Calu3 (cell line): Measurements from ENCODE around the gene RPAP3. TPM values are rescaled to one million over a fixed set of nuclear protein-coding genes. Genes with fewer than 3 reads are reported as not detected.

Experiments used
- BruUV-seq: library from RNA; stranded (reverse); fragments of 400-500 nt; replicated peaks from 2 replicates; lab custom pipeline; 2021; lab: Mats Ljungman, UMichigan
- CTCF ChIA-PET: fragments of 300-600 bp; sonication (Branson Sonifier 250); formaldehyde crosslinking; loops from one replicate; lab custom pipeline; 2022; ENCODE audit warnings: antibody characterized with exemption; lab: Charles Lee
- DNase-seq: peaks from one replicate; pipeline ENCODE4 v3.0.0; 2022
- H3K27ac Mint-ChIP-seq: one replicate; pipeline ENCODE4 v1.8.0; 2022; ENCODE audit warnings: mixed read lengths; ENCODE audit not compliant: unreplicated experiment
- H3K27me3 Mint-ChIP-seq: one replicate; pipeline ENCODE4 v1.8.0; 2022; ENCODE audit warnings: mixed read lengths; ENCODE audit not compliant: unreplicated experiment
- H3K36me3 Mint-ChIP-seq: one replicate; pipeline ENCODE4 v1.8.0; 2022; ENCODE audit warnings: mild to moderate bottlenecking, moderate library complexity, mixed read lengths; ENCODE audit not compliant: insufficient read depth, unreplicated experiment
- H3K4me1 Mint-ChIP-seq: one replicate; pipeline ENCODE4 v1.8.0; 2022; ENCODE audit warnings: mild to moderate bottlenecking, low read depth, mixed read lengths; ENCODE audit not compliant: unreplicated experiment
- H3K4me3 Mint-ChIP-seq: one replicate; pipeline ENCODE4 v1.8.0; 2022; ENCODE audit warnings: mild to moderate bottlenecking, low read depth, moderate library complexity, mixed read lengths; ENCODE audit not compliant: unreplicated experiment
- H3K9me3 Mint-ChIP-seq: one replicate; pipeline ENCODE4 v1.8.0; 2022; ENCODE audit warnings: low read depth, mixed read lengths; ENCODE audit not compliant: unreplicated experiment
- intact Hi-C: fragments of 100-400 bp; cut with micrococcal nuclease; formaldehyde crosslinking; loops from one replicate; pipeline ENCODE4 v1.10.0; 2022; ENCODE audit not compliant: unreplicated experiment
- total RNA-seq: library from RNA; stranded (reverse); gene quantifications from 2 replicates; pipeline ENCODE4 v1.2.3, GENCODE V29; 2022
- TF ChIP-seq, protein P1 (sequence below): fragments of 200-600 bp; IDR thresholded peaks from one replicate; pipeline ENCODE4 v1.8.0; 2022; ENCODE audit warnings: antibody characterized with exemption; ENCODE audit not compliant: unreplicated experiment

Gene RPAP3
- total RNA-seq, 1 experiment from 2014 or later: 33.5 TPM

DNA sequence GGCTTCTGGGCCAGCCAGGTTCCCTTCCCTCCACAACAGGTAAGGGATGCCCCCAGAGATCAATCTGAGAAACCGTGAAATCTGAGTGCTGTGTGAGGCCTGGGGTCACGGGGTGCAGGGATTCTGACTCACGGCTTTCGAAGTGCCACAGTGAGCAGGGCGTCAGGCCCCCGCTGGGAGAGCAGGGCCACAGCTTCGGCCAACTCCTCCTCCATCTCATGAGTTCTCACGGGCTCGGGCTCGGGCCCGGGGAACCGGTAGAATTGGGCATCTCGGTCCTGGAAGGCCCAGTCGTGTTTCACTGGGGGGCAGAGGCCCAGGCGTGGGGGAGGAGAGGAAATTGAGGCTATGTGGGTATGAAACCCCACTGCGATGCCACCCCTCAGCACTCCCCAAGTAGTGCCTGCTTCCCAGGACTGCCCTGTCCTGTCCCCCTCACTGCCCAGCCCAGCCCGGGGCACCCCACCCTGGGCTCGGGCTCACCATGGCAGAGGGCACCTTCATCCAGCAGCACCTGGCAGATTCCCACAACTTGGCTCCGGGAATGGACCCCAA lies 45.2 kb upstream of the RPAP3 start:
- Mint-ChIP-seq H3K4me1 (peaks cover 36% of the 10 kb centered on the region), H3K4me3 (no peak overlapping the region), H3K36me3 (peaks cover 11% of the 10 kb centered on the region), H3K9me3 (no peaks in the 10 kb centered on the region), H3K27ac (no peak overlapping the region), H3K27me3 (no peaks in the 10 kb centered on the region)
- CTCF ChIA-PET: no interaction called here
- TF ChIP-seq, protein P1, sequence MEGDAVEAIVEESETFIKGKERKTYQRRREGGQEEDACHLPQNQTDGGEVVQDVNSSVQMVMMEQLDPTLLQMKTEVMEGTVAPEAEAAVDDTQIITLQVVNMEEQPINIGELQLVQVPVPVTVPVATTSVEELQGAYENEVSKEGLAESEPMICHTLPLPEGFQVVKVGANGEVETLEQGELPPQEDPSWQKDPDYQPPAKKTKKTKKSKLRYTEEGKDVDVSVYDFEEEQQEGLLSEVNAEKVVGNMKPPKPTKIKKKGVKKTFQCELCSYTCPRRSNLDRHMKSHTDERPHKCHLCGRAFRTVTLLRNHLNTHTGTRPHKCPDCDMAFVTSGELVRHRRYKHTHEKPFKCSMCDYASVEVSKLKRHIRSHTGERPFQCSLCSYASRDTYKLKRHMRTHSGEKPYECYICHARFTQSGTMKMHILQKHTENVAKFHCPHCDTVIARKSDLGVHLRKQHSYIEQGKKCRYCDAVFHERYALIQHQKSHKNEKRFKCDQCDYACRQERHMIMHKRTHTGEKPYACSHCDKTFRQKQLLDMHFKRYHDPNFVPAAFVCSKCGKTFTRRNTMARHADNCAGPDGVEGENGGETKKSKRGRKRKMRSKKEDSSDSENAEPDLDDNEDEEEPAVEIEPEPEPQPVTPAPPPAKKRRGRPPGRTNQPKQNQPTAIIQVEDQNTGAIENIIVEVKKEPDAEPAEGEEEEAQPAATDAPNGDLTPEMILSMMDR: no peak
- DNase-seq: no peak
- intact Hi-C loops: no loop called here
- no TSS peak for BruUV-seq

GRCh38 chr12:47750229-47750798 lies 44.5 kb upstream of the RPAP3 start:
- intact Hi-C loops: no loop called here
- no peak overlapping the region for H3K27ac Mint-ChIP-seq
- no peak for DNase-seq
- TF ChIP-seq, protein P1: no peak
- no peaks in the 10 kb centered on the region for H3K27me3 Mint-ChIP-seq
- peaks cover 30% of the 10 kb centered on the region for H3K4me1 Mint-ChIP-seq
- no peaks in the 10 kb centered on the region for H3K9me3 Mint-ChIP-seq
- no TSS peak for BruUV-seq
- CTCF ChIA-PET: no interaction called here
- H3K4me3 Mint-ChIP-seq: no peak overlapping the region
- H3K36me3 Mint-ChIP-seq: peaks cover 8% of the 10 kb centered on the region

DNA sequence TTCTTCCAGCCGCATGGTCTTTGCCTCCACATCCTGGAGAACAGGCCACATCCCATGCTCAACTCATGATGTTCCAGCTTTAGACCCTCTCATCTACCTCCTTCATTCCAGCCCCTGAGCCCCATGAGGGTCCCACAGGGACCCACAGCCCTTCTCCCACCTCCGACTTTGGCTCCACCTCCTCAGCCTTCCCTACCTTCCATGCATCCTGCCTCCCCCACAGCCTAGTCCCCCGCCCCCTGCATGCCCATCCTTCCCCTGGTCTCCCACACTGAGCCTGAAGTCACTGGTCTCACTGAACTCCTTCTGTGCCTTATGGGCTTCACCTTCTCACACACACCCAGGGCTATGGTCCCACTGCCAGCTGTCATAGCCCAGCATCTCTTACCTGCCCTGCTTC lies 43.1 kb upstream of the RPAP3 start:
- intact Hi-C loops: no loop called here
- TF ChIP-seq, protein P1: no peak
- no peak for DNase-seq
- H3K9me3 Mint-ChIP-seq: no peaks in the 10 kb centered on the region
- H3K4me3 Mint-ChIP-seq: no peak overlapping the region
- H3K36me3 Mint-ChIP-seq: peaks cover 8% of the 10 kb centered on the region
- CTCF ChIA-PET: no interaction called here
- H3K27me3 Mint-ChIP-seq: no peaks in the 10 kb centered on the region
- no peak overlapping the region for H3K27ac Mint-ChIP-seq
- BruUV-seq: no TSS peak
- peaks cover 27% of the 10 kb centered on the region for H3K4me1 Mint-ChIP-seq

GRCh38 chr12:47748507-47748828 lies 42.6 kb upstream of the RPAP3 start:
- TF ChIP-seq, protein P1: no peak
- no peak for DNase-seq
- no TSS peak for BruUV-seq
- peaks cover 4% of the 10 kb centered on the region for H3K36me3 Mint-ChIP-seq
- intact Hi-C loops: no loop called here
- H3K4me1 Mint-ChIP-seq: peaks cover 27% of the 10 kb centered on the region
- no peak overlapping the region for H3K27ac Mint-ChIP-seq
- H3K4me3 Mint-ChIP-seq: no peak overlapping the region
- no peaks in the 10 kb centered on the region for H3K9me3 Mint-ChIP-seq
- CTCF ChIA-PET: no interaction called here
- H3K27me3 Mint-ChIP-seq: no peaks in the 10 kb centered on the region
